NCI-H1694 (cell line): ENCODE measurements around the gene PIN1.
"Not testable (repeated sequence)": the region's sequence is repeated elsewhere in the genome, so short reads cannot be mapped to it uniquely, and the experiment has no call there.

Experiments
- DNase-seq: peaks from one replicate; lab custom pipeline; 2025; lab: John Stamatoyannopoulos, UW

The PIN1 gene

DNA sequence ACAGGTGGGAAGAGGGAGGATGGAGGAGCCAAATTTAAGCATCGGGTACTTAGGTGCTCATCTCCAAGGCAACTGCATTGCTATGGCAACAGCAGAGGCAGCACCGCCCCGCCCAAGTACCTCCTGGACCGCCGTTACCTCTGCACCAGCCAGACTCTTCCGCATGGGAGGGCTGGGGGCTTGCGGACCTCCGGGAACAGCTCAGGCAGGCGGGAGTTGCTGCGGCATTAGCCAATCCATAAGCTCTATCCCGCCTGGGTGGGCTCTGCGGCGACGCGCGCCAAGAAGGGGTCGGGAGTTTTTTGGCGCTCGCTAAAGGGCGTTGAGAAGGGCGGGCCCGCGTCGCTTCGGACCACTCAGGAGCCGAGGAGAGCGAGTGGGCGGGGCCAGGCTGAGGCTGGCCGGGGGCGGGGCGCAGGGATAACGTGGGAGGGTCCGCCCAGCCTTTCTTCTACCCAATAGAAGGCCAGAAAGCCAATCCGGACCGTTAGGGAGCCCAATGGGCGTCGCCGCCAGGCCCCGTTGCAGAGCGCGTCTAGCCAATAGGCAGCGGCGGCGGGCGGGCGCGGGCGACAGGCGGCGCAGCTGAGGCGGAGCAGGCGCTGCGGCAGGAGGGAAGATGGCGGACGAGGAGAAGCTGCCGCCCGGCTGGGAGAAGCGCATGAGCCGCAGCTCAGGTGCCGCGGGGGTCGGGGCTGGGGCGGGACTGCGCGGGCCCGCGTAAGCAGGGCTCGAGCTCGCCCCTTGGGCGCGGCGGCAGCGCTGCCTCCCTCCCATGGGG is at the start of gene PIN1:
Gene PIN1 (plus strand): TSS at position 593 of the 781 bp plus-strand sequence. CDS start 27 bp downstream, at position 620.
- DNase-seq = peak; percentile 95

DNA sequence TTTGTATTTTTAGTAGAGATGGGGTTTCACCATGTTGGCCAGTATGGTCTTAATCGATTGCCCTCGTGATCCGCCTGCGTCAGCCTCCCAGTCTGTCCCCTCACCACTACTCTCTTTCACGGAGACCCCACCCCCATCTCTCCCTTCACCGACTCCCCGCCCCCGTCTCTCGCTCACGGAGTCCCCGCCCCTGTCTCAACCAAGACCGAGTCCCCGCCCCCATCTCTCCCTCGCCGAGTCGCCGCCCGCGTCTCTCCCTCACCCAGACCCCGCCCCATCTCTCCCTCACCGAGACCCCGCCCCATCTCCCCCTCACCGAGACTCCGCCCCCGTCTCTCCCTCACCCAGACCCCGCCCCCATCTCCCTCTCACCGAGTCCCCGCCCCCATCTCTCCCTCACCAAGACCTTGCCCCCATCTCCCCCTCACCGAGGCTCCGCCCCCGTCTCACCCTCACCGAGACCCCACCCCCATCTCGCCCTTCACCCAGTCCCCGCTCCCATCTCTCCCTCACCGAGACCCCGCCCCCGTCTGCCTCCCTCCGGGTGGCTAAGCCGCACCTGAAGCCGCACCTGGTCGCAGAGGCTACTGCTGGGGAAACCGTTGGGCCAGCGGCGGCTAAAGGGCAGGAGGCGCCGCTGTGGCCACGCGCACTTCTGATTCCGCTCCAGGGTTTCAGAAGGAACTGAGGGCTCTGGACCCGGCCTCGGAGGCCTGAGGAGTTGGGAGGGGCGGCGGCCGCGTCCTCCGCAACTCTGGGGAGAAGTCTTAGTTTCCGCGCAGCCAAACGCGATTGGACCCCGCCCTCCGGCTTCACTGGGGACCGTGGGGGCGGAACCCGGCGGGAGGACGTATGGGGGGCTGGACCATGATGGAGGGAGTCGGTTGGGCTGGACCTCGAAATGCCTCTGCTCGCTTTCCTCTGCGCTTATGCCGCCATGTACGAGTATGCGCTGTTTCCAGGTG is 49.5 kb upstream of the PIN1 start:
- no peak for DNase-seq

DNA sequence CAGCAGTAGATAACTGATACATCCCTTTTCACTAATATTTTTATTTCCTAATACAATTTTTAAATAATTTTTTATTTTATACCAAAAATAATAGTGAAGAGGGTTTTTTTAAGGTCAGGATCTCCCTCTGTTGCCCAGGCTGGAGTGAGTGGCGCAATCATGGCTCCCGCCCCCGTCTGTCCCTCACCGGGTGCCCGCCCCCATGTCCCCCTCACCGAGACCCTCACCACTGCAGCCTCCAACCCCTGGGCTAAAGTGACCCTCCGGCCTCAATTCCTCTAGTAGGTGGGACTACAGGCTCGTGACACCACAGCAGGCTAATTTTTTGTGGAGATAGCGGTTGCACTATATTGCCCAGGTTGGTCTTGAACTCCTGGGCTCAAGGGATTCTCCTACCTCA is 48.8 kb upstream of the PIN1 start:
- DNase-seq = no peak

DNA sequence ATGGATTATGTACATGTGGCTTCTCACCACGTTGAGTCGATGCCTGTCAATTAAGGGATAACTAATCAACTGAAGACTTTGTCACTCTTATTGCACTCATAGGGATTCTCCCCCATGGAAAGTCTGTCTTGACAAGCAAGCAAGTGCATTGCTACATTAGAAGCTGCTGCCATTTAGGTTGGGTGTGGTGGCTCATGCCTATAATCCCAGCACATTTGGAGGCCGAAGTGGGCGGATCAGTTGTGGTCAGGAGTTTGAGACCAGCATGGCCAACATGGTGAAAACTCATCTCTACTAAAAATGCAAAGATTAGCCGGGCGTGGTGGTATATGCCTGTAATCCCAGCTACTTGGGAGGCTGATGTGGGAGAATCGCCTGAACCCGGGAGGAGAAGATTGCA is 48.3 kb upstream of the PIN1 start:
- no peak for DNase-seq

DNA sequence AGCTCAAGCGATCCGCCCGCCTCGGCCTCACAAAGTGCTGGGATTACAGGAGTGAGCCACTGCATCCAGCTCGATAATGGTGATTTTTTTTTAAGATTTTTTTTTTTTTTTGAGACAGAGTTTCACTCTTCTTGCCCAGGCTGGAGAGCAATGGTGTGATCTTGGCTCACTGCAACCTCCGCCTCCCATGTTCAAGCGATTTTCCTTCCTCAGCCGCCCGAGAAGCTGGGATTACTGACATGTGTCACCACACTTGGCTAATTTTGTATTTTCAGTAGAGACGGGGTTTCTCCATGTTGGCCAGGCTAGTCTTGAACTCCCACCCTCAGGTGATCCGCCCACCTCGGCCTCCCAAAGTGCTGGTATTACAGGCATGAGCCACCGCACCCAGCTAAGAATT is 46.5 kb upstream of the PIN1 start:
- not testable (repeated sequence) for DNase-seq

DNA sequence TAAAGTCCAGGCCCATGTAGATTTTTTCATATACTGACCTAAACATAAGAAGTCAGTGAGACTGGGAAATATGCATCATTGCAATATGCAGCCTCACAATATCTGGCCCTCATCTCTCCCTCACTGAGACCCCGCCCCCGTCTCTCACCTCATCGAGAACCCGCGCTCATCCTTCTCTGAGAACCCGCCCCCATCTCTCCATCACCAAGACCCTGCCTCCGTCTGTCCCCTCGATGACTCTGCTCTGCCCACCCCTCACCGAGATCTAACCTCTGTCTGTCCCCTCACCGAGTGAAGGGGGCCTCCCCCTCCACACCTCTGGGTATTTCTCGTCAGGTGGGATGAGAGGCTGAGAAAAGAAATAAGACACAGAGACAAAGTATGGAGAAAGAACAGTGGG is 46.1 kb upstream of the PIN1 start:
- no peak for DNase-seq

DNA sequence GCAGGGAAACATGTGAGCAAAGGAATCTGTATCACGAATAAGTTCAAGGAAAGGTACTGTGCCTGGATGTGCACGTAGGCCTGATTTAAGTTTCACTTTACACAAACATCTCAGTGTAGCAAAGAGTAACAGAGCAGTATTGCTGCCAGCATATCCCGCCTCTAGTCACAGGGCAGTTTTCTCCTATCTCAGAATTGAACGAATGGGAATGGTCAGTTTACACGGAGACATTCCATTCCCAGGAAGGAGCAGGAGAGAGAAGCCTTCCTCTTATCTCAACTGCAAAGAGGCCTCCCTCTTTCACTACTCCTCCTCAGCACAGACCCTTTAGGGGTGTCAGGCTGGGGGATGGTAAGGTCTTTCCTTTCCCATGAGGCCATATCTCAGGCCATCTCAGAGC is 45.5 kb upstream of the PIN1 start:
- DNase-seq = not testable (repeated sequence)

DNA sequence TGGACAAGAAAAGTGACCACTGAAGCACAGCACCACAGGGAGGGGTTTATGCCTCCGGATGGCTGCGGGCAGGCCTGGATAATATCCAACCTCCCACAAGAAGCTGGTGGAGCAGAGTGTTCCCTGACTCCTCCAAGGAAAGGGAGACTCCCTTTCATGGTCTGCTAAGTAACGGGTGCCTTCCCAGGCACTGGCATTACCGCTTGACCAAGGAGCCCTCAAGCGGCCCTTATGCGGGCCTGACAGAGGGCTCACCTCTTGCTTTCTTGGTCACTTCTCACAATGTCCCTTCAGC is 44.1 kb upstream of the PIN1 start:
- DNase-seq = not testable (repeated sequence)

DNA sequence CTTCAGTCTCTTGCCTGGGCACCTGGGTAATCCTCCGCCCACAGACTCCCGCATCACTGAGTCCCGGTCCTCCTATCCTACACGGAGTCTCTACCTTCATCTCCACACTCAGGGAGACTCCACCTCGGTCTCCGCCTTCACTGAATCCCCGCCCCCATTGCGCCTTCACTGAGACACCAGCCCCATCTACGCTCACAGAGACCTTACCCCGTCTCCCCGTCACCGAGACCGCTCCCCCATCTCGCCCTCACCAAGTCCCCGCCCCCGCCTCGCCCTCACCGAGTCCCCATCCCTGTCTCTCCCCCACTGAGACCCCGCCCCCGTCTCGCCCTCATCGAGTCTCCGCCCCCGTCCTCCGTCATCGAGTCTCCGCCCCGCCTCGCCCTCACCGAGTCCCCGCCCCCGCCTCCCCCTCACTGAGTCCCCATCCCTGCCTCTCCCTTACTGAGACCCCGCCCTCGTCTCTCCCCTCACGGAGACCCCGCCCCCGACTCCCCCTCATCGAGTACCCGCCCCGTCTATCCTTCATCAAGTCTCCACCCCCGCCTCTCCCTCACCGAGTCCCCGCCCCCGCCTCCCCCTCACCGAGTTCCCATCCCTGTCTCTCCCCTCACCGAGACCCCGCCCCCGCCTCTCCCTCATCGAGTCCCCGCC is 43.4 kb upstream of the PIN1 start:
- DNase-seq = peak; percentile 36

DNA sequence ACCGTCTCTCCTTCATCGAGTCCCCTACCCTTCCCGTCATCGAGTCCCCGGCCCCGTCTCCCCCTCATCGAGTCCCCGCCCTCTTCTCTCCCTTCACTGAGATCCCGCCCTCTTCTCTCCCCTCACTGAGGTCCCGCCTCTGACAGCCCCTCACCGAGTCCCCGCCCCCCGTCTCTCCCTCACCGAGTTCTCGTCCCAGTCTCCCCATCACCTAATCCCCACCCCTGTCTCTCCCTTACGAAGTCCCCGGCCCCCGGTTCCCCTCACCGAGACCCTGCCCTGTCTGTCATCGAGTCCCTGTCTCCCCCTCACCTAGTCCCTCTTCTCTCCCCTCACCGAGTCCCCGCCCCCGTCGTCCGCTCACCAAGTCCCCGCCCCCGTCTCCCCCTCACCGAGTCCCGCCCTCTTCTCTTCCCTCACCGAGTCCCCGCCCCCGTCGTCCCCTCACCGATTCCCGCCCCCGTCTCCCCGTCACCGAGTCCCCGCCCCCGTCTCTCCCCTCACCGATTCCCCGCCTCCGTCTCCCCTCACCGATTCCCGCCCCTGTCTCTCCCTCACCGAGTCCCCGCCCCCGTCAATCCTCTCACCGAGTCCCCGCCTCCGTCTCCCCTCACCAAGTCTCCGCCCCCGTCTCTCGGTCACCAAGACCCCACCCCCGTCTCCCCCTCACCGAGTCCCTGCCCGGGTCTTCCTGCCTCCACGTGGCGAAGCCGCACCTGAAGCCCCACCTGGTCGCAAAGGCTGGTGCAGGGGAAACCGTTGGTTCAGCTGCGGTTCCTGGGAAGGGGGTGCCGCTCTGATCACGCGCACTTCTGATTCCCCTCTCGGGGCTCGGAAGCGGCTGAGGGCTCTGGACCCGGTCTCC is 42.7 kb upstream of the PIN1 start:
- no peak for DNase-seq

DNA sequence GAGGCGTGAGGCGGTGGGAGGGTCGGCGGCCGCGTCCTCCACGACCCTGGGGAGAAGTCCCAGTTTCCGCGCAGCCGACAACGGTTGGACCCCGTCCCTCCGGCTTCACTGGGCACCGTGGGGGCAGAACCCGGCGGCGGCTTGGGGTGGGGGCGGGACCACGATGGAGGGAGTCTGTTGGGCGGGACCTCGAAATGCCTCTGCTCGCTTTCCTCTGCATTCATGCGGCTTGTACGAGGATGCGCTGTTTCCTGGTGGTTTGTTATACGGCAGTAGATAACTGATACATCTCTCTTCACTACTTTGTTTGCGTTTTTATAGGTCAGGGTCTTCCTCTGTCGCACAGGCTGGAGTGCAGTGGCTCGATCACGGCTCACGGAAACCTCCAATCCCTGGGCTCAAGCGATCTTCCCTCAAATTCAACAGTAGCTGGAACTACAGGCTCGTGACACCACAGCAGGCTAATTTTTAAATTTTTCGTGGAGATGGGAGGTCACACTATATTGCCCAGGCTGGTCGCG is 42.0 kb upstream of the PIN1 start:
- DNase-seq = no peak

DNA sequence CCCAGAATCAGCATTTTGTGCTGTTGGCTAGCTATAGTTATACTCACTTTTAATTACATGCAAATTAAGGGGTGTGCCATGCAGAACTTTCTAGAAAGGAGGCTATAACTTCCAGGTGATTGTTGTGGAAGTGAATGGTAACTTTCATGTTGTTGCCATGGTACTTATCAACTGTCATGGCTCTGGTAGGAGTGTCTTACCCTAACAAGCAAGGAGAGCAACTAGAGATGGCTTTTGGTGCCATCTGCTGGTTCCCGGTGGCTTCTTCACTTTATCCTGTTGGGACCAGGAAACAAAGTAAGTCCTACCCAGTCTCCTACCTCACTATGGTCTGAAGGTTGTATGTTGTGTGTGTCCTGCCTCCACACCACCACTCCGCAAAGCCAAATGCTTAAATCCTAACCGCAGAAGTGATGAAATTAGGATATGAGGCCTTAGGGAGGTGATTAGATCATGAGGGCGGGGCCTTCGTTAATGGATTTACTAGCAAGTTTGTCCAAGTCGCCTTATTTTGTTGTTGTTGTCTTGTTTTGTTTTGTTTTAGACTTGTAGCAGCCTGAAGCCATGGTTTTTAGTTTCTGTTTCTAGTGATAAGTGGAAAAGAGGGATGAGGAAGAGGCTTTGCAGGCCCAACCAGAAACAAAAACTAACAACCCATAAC is 38.9 kb upstream of the PIN1 start:
- DNase-seq = peak; percentile 79

DNA sequence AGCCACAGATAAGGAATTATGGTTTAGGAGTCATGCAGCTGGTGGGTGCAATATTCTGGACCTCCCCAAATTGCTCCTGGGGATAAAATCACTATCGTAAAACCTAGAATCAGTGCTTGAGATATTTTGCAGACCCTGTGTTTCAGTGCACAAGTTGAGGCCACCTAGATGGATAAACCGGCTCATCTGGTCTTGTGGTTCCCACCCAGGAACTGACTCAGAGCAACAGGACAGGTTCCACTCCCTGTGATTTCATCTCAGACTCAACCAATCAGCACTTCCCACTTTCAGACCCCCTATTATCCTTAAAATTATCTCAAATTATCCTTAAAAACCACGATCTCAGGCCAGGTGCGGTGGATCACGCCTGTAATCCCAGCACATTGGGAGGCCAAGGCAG is 37.2 kb upstream of the PIN1 start:
- no peak for DNase-seq

DNA sequence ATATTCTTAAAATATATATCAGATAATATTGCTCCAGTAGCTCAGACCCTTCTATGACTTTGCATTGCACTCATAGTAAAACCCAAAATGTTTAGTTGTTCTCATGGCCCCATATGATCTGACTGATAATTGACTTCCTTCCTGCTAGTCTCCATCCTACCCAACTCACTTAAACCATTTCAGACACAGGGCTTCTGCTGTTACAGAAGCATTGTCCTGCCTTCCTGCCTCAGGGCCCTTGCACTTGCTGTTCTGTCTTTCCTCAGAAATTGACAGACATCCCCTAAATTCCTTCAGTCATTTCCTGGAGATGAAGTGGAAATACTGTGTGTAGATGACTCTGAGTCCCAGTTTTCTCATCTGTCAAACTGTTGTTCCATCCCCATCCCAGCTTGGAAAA is 36.0 kb upstream of the PIN1 start:
- no peak for DNase-seq

DNA sequence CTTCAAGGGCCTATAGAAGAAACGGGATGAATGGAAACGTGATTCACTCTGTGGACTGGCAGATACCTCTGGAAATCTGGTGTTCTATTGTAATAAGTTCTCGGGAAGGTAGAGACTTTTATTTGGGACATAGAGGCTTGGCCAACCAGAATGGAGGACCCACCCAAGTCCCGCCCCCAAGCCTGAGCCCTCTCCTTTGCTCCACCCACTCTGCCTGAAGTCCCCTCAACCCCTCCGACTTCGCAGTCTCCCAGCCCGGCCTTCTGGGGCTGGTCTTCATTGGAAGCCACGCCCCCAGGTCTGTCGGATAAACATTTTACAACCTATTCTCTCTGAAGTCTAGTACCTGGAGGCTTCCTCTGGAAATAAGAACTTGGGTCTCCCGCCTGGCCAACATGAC is 33.1 kb upstream of the PIN1 start:
- DNase-seq = no peak

DNA sequence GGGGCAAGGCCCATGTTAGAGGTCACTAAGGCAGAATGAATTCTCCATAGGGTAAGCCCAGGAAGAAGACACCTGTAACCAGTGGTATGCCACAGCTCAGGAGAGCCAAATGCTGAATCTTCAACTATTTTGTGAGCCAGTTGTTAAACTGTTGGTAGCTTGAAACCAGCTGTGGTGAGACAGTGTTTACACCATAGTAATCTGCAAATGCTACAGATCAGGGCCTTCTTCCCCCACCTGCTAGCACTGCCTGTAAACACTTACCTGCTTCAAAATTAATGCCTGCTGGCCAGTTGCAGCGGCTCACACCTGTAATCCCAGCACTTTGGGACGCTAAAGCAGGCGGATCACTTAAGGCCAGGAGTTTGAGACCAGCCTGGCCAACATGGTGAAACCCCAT is 28.3 kb upstream of the PIN1 start:
- DNase-seq = no peak

DNA sequence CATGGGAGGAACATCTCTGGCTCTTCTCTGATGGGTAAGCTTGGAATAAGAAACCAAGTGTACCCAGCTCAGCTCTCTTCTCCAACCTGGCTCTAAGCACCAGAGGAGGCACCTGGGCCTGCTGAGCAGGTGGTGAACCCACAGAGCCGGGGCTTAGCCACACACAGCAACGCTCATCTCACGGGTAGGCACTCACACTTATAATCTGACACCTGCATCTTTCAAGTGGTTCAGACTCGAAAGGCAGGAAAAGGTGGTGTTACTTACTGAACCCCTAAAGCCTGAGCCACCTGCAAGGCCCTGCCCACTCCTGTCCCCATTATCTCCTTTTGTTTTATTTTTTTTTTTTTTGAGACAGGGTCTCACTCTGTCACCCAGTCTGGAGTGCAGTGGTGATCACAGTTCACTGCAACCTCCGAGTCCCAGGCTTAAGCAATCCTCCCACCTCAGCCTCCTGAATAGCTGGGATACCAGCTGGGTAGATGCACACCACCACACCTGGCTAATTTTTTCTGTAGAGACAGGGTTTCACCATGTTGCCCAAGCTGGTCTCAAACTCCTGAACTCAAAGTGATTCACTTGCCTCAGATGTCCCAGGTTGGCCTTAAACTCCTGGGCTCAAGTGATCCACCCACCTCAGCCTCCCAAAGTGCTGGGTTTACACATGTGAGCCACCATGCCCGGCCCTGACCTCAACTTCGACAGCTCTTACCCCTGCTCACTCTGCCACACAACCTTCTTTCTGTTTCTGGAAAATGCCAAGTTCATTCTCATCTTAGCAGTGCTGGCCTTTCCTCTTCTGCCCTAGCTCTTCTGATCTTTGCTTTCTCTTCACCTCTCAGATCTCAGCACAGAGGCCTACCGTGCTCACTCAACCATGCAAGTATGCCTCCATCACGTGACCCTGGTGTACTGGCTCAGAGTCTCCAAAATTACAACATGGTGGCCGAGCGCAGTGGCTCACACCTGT is 26.0 kb upstream of the PIN1 start:
- DNase-seq = no peak

DNA sequence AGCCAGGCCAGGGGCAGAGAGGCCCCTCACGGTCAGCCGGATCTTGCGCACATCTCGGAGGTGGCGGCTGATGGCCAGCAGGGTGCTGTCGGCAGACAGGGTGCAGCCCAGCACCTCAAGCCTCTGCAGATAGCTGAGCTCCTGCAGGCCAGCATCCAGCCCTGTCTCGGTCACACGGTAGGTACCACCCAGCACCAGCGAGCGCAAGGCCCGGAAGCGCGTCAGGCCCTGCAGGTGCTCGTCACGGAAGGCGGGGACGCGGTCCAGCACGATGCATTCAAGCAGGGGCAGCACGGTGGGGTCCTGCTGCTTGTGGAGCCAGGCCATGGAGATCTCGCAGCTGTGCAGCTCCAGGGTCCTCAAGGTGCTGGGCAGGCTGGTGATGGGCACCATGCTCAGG is 24.0 kb upstream of the PIN1 start:
- DNase-seq = no peak

DNA sequence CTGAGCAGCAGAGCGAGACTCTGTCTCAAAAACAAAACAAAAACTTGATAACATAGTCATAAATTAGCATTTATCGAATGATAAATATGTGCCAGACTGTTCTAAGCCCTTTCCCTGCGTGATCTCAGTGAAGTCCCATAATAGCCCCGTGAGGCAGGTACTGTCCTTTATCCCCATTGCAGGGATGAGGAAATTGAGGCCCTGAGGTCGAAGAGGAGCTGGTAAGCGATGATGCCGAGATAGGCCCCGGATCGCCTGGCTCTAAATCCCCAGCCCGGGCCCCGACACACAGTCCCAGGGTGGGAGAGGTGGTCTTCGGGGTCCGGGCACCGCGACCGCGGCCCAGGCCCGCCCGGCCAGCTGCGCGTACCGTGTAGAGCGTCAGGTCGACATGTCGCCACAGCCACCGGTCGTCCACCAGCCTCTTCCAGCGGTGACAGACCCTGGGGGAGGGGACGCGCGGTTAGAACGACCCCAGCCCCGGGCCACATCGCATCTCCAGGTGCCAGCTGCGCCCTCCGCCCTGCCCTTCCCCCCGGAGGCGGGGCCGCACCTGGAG is 16.9 kb upstream of the PIN1 start:
- no peak for DNase-seq
